ENCODE data around the gene KCND3. TPM values are rescaled to one million over a fixed set of nuclear protein-coding genes. Genes with fewer than 3 reads are reported as not detected.

KCND3 gene
- total and polyA plus RNA-seq, 7 experiments from 2014 or later, result 0.05 to 0.17 TPM; not detected in 5

DNA sequence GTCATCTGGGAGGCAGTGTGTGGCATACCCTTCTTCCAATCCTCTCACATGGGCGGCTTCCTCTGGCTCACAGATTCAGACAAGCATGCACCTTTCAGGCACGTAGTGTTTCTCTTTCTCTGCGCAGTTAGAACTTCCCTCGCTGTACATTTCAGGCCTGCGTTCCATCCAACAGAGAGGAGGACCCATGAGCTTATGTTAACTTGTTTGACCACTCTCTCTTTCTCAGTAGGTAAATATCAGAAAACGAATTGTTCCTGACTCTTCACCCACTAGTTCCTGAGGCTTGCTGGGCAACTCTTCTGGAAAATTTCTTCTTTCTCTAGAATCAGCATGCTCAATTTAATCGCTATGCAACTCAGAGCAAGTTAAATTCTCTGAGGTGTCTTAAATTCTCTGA, 148.3 kb downstream of the KCND3 start:
- Mint-ChIP-seq H3K9me3 (no peaks in the 10 kb centered on the region), H3K27me3 (peaks cover 8 to 15% (median 9%) of the 10 kb centered on the region in 5 donors), H3K4me1 (no peaks in the 10 kb centered on the region), H3K27ac (no peak overlapping the region), H3K36me3 (no peaks in the 10 kb centered on the region), H3K4me3 (no peak overlapping the region)
- ChIA-PET CTCF (no interaction called here), POLR2A (no interaction called here)
- Histone ChIP-seq H3K27me3 (ENCODE audit: control insufficient read depth in 2 of 2, insufficient read depth in 2 of 2, low read length in 2 of 2) (no peaks in the 10 kb centered on the region), H3K27ac (ENCODE audit: low read depth, low read length) (no peak overlapping the region), H3K36me3 (ENCODE audit: control insufficient read depth in 2 of 3, insufficient read depth in 3 of 3, low read length in 3 of 3) (no peaks in the 10 kb centered on the region), H3K9me3 (ENCODE audit: control insufficient read depth in 2 of 3, low read length in 3 of 3) (no peaks in the 10 kb centered on the region), H3K4me3 (ENCODE audit: low read length) (no peak overlapping the region), H3K4me1 (ENCODE audit: control insufficient read depth in 2 of 2, insufficient read depth in 2 of 2, low read length in 2 of 2) (no peaks in the 10 kb centered on the region)
- DNase-seq (no peak), ATAC-seq (no peak)
- intact Hi-C loops (cut with micrococcal nuclease), result no loop called here

DNA sequence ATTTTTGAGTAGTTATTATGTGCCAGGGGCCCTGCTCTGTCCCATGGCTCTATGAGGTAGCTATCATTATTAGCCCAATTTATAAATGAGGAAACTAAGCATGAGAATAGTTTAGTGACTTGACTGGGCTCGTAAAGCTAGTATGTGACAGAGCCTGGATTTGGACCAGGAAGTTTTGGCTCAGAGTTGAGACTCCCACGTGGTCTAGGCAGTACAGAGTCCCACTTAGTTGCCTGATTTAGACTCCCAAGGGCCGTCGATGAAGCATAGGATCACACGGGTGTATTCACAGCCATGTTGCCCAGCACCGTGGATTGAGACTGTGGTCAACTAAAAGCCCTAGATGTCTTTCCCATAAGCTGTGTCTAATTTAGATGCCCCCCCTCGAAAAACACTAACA, 152.1 kb downstream of the KCND3 start:
- H3K27ac ChIP-seq (ENCODE audit: low read depth, low read length), result no peak overlapping the region
- H3K36me3 Mint-ChIP-seq, result no peaks in the 10 kb centered on the region
- no peaks in the 10 kb centered on the region for H3K36me3 ChIP-seq (ENCODE audit: control insufficient read depth in 2 of 3, insufficient read depth in 3 of 3, low read length in 3 of 3)
- H3K4me1 ChIP-seq (ENCODE audit: control insufficient read depth in 2 of 2, insufficient read depth in 2 of 2, low read length in 2 of 2), result no peaks in the 10 kb centered on the region
- POLR2A ChIA-PET, result no interaction called here
- H3K4me3 Mint-ChIP-seq, result no peak overlapping the region
- peaks cover 0 to 5% (median 0%) of the 10 kb centered on the region in 11 donors for H3K9me3 Mint-ChIP-seq
- H3K27me3 ChIP-seq (ENCODE audit: control insufficient read depth in 2 of 2, insufficient read depth in 2 of 2, low read length in 2 of 2), result no peaks in the 10 kb centered on the region
- H3K4me1 Mint-ChIP-seq, result no peaks in the 10 kb centered on the region
- ATAC-seq (no peak), DNase-seq (no peak)
- H3K4me3 ChIP-seq (ENCODE audit: low read length), result no peak overlapping the region
- no peak overlapping the region for H3K27ac Mint-ChIP-seq
- intact Hi-C loops (cut with micrococcal nuclease), result no loop called here
- peaks cover 0 to 11% (median 6%) of the 10 kb centered on the region in 5 donors for H3K27me3 Mint-ChIP-seq
- no peaks in the 10 kb centered on the region for H3K9me3 ChIP-seq (ENCODE audit: control insufficient read depth in 2 of 3, low read length in 3 of 3)
- CTCF ChIA-PET, result no interaction called here

DNA sequence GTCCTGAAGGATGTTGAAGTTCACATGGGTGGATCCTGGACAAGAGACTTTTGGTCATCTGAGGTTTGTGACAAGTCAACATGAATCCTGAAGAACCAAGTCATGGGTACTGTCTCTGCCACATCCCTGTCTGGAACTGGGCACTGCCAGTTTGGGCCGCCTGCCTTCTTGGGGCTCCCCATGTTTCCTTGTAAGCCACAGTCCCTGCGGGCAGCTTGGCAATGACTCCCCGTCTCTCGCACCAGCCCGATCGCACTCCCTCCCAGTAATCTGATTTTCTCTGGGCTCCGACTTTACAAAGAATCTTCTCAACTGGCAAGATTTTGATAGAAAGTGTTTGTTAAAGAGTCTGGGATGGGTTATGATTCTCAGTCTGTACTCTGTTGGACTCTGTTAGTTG, 153.4 kb downstream of the KCND3 start:
- Histone ChIP-seq H3K4me3 (ENCODE audit: low read length) (no peak overlapping the region), H3K4me1 (ENCODE audit: control insufficient read depth in 2 of 2, insufficient read depth in 2 of 2, low read length in 2 of 2) (no peaks in the 10 kb centered on the region), H3K27ac (ENCODE audit: low read depth, low read length) (no peak overlapping the region), H3K27me3 (ENCODE audit: control insufficient read depth in 2 of 2, insufficient read depth in 2 of 2, low read length in 2 of 2) (no peaks in the 10 kb centered on the region), H3K36me3 (ENCODE audit: control insufficient read depth in 2 of 3, insufficient read depth in 3 of 3, low read length in 3 of 3) (no peaks in the 10 kb centered on the region), H3K9me3 (ENCODE audit: control insufficient read depth in 2 of 3, low read length in 3 of 3) (no peaks in the 10 kb centered on the region)
- DNase-seq, result no peak
- Mint-ChIP-seq H3K4me3 (no peak overlapping the region), H3K4me1 (no peaks in the 10 kb centered on the region), H3K27ac (no peak overlapping the region), H3K27me3 (peaks cover 6 to 14% (median 7%) of the 10 kb centered on the region in 5 donors), H3K9me3 (peaks cover 0 to 5% (median 0%) of the 10 kb centered on the region in 11 donors), H3K36me3 (no peaks in the 10 kb centered on the region)
- intact Hi-C loops (cut with micrococcal nuclease), result no loop called here
- ChIA-PET CTCF (no interaction called here), POLR2A (no interaction called here)
- ATAC-seq, result no peak

DNA sequence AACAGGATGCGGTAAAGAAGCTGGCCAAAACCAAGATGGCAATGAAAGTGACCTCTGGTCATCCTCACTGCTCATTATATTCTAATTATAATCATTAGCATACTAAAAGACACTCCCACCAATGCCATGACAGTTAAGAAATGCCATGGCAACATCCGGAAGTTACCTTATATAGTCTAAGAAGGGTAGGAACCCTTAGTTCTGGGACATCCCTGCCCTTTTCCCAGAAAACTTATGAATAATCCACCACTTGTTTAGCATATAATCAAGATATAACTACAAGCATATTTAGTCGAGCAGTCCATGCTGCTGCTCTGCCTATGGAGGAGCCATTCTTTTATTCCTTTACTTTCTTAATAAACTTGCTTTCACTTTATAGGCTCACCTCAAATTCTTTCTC, 154.0 kb downstream of the KCND3 start:
- CTCF ChIA-PET, result no interaction called here
- Histone ChIP-seq H3K4me1 (ENCODE audit: control insufficient read depth in 2 of 2, insufficient read depth in 2 of 2, low read length in 2 of 2) (no peaks in the 10 kb centered on the region), H3K27ac (ENCODE audit: low read depth, low read length) (no peak overlapping the region), H3K36me3 (ENCODE audit: control insufficient read depth in 2 of 3, insufficient read depth in 3 of 3, low read length in 3 of 3) (no peaks in the 10 kb centered on the region), H3K9me3 (ENCODE audit: control insufficient read depth in 2 of 3, low read length in 3 of 3) (no peaks in the 10 kb centered on the region), H3K4me3 (ENCODE audit: low read length) (no peak overlapping the region), H3K27me3 (ENCODE audit: control insufficient read depth in 2 of 2, insufficient read depth in 2 of 2, low read length in 2 of 2) (no peaks in the 10 kb centered on the region)
- ATAC-seq (no peak), DNase-seq (no peak)
- no peak overlapping the region for H3K4me3 Mint-ChIP-seq
- POLR2A ChIA-PET, result no interaction called here
- intact Hi-C loops (cut with micrococcal nuclease), result no loop called here
- peaks cover 0 to 5% (median 0%) of the 10 kb centered on the region in 11 donors for H3K9me3 Mint-ChIP-seq
- no peaks in the 10 kb centered on the region for H3K4me1 Mint-ChIP-seq
- no peak overlapping the region for H3K27ac Mint-ChIP-seq
- peaks cover 3 to 14% (median 7%) of the 10 kb centered on the region in 5 donors for H3K27me3 Mint-ChIP-seq
- H3K36me3 Mint-ChIP-seq, result no peaks in the 10 kb centered on the region

DNA sequence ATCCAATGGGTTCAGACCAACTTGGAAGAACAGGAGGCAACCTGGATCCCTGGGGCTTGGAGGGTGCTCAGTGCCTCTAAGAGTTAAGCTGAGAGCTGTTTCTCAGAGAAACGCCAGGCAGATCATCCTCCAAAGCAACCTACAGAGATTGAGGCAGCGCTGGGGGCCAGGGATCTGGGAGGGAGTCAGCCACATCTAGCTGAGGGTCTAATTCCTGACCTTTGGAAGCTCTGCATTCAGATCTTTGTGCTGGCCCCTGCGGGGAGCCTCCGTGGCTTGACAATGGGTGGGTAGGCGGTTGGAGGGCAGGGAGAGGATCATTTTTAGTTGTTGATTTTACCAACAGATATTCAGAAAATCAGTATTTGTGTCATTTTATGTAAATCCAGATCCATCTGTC, 154.5 kb downstream of the KCND3 start:
- Mint-ChIP-seq H3K36me3 (no peaks in the 10 kb centered on the region), H3K27me3 (peaks cover 2 to 14% (median 9%) of the 10 kb centered on the region in 5 donors), H3K9me3 (peaks cover 0 to 5% (median 0%) of the 10 kb centered on the region in 11 donors), H3K4me1 (no peaks in the 10 kb centered on the region), H3K4me3 (no peak overlapping the region), H3K27ac (no peak overlapping the region)
- Histone ChIP-seq H3K27ac (ENCODE audit: low read depth, low read length) (no peak overlapping the region), H3K9me3 (ENCODE audit: control insufficient read depth in 2 of 3, low read length in 3 of 3) (no peaks in the 10 kb centered on the region), H3K27me3 (ENCODE audit: control insufficient read depth in 2 of 2, insufficient read depth in 2 of 2, low read length in 2 of 2) (no peaks in the 10 kb centered on the region), H3K4me1 (ENCODE audit: control insufficient read depth in 2 of 2, insufficient read depth in 2 of 2, low read length in 2 of 2) (no peaks in the 10 kb centered on the region), H3K36me3 (ENCODE audit: control insufficient read depth in 2 of 3, insufficient read depth in 3 of 3, low read length in 3 of 3) (no peaks in the 10 kb centered on the region), H3K4me3 (ENCODE audit: low read length) (no peak overlapping the region)
- CTCF ChIA-PET, result no interaction called here
- intact Hi-C loops (cut with micrococcal nuclease), result no loop called here
- ATAC-seq (no peak), DNase-seq (no peak)
- POLR2A ChIA-PET, result no interaction called here

DNA sequence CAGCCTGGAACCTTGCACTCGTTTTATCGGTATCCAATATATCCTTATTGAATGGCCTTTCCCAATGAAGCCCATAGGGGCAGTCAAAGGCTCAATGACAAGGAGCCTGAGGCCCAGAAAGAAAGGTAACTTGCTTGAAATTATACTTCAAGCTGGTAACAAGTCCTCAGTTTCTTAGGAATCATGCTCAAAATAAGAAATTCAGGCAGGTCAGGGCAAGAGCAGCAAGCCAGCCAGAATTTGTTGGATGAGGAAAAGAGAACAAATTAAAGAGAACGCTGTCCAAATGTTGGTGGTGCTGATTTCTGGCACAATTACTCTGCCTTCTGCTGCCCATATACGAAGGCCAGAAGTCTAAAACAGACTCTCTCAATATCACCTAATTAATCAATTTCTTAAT, 156.1 kb downstream of the KCND3 start:
- ATAC-seq, result no peak
- H3K4me3 Mint-ChIP-seq, result no peak overlapping the region
- no peak overlapping the region for H3K27ac Mint-ChIP-seq

DNA sequence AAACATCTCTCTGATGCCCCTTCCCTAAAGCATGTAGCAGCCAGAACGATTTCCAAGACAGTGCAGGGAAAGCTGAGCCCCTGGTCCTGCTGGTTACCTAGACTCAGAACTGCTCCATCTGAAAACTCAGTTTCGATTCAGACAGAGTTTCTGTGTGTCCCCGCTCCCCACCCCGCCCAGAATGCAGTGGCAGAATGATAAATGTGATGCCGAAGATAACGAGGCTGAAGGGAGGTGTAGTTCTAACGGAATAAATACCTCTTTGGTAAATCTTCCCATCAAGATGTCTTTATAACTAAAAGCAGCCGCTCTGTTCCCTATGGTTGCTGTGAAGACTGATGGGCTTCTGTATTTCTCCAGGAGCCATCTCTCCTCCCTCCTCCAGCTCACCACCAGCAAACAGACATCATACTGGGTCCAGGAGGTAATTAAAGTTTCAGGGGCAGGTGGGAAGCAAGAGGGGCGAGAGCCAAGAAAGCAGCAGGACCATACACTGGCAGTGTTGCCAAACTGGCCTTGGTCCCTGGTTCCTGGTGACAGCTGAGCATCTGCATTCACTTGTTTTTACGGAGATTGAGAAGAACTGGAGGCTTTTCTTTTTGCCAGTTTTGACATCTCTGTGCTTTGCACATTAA, 156.8 kb downstream of the KCND3 start:
- ChIA-PET CTCF (no interaction called here), POLR2A (no interaction called here)
- peaks cover 10 to 27% (median 25%) of the 10 kb centered on the region in 5 donors for H3K27me3 Mint-ChIP-seq
- Histone ChIP-seq H3K36me3 (ENCODE audit: control insufficient read depth in 2 of 3, insufficient read depth in 3 of 3, low read length in 3 of 3) (no peaks in the 10 kb centered on the region), H3K9me3 (ENCODE audit: control insufficient read depth in 2 of 3, low read length in 3 of 3) (no peaks in the 10 kb centered on the region), H3K4me3 (ENCODE audit: low read length) (no peak overlapping the region), H3K27me3 (ENCODE audit: control insufficient read depth in 2 of 2, insufficient read depth in 2 of 2, low read length in 2 of 2) (no peaks in the 10 kb centered on the region), H3K4me1 (ENCODE audit: control insufficient read depth in 2 of 2, insufficient read depth in 2 of 2, low read length in 2 of 2) (no peaks in the 10 kb centered on the region), H3K27ac (ENCODE audit: low read depth, low read length) (no peak overlapping the region)
- H3K9me3 Mint-ChIP-seq, result peaks cover 0 to 5% (median 0%) of the 10 kb centered on the region in 11 donors
- no peaks in the 10 kb centered on the region for H3K4me1 Mint-ChIP-seq
- no peak overlapping the region for H3K27ac Mint-ChIP-seq
- no peak overlapping the region for H3K4me3 Mint-ChIP-seq
- no peak for ATAC-seq
- no peaks in the 10 kb centered on the region for H3K36me3 Mint-ChIP-seq
- intact Hi-C loops (cut with micrococcal nuclease), result no loop called here
- DNase-seq, result no peak

More for the DNA sequence above, 156.1 kb downstream of the KCND3 start:
- ChIA-PET CTCF (no interaction called here), POLR2A (no interaction called here)
- Mint-ChIP-seq H3K36me3 (no peaks in the 10 kb centered on the region), H3K4me1 (no peaks in the 10 kb centered on the region), H3K27me3 (peaks cover 10 to 23% (median 20%) of the 10 kb centered on the region in 5 donors), H3K9me3 (peaks cover 0 to 5% (median 0%) of the 10 kb centered on the region in 11 donors)
- H3K36me3 ChIP-seq (ENCODE audit: control insufficient read depth in 2 of 3, insufficient read depth in 3 of 3, low read length in 3 of 3), result no peaks in the 10 kb centered on the region
- no peaks in the 10 kb centered on the region for H3K9me3 ChIP-seq (ENCODE audit: control insufficient read depth in 2 of 3, low read length in 3 of 3)
- no peaks in the 10 kb centered on the region for H3K4me1 ChIP-seq (ENCODE audit: control insufficient read depth in 2 of 2, insufficient read depth in 2 of 2, low read length in 2 of 2)
- DNase-seq, result no peak
- H3K4me3 ChIP-seq (ENCODE audit: low read length), result no peak overlapping the region
- H3K27me3 ChIP-seq (ENCODE audit: control insufficient read depth in 2 of 2, insufficient read depth in 2 of 2, low read length in 2 of 2), result no peaks in the 10 kb centered on the region
- no peak overlapping the region for H3K27ac ChIP-seq (ENCODE audit: low read depth, low read length)
- intact Hi-C loops (cut with micrococcal nuclease), result no loop called here

Measured in naive thymus-derived CD4-positive, alpha-beta T cell (primary cell).